A549 treated with AZD9567 at 1 μM for 4 hours (cell line): Measurements from ENCODE around the gene PTCRA. TPM values are rescaled to one million over a fixed set of nuclear protein-coding genes. Genes with fewer than 3 reads are reported as not detected.

Source experiments
- total RNA-seq: library from RNA; stranded (reverse); fragments of 200-300 nt; extraction: Qiagen RNA extraction; gene quantifications from 5 replicates; pipeline ENCODE4 v1.2.3, GENCODE V29; 2022; ENCODE audit not compliant: insufficient read depth

PTCRA gene, protein sequence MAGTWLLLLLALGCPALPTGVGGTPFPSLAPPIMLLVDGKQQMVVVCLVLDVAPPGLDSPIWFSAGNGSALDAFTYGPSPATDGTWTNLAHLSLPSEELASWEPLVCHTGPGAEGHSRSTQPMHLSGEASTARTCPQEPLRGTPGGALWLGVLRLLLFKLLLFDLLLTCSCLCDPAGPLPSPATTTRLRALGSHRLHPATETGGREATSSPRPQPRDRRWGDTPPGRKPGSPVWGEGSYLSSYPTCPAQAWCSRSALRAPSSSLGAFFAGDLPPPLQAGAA
- total RNA-seq, result not detected in 5 replicates

DNA sequence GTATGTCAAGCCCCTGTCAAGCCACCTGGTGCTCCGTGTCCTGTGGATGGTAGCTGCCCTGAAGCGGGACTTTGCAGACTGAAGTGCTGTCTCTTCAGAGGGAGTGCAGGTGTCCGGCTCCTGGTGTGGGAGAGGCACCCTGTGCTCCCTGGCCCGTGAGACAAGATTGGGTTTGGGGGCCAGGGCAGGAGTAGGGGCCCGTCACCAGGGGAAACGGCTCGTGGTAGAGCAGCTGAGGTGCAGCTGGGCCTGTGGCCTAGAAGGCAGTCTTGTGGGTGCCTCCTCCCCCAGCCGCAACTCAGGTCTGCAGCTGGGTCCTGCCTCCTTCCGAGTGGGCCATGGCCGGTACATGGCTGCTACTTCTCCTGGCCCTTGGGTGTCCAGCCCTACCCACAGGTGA is at the start of gene PTCRA:
TSS of gene PTCRA (plus strand) at position 322 of the 400 bp plus-strand sequence. CDS start at position 339, 17 bp downstream.

DNA sequence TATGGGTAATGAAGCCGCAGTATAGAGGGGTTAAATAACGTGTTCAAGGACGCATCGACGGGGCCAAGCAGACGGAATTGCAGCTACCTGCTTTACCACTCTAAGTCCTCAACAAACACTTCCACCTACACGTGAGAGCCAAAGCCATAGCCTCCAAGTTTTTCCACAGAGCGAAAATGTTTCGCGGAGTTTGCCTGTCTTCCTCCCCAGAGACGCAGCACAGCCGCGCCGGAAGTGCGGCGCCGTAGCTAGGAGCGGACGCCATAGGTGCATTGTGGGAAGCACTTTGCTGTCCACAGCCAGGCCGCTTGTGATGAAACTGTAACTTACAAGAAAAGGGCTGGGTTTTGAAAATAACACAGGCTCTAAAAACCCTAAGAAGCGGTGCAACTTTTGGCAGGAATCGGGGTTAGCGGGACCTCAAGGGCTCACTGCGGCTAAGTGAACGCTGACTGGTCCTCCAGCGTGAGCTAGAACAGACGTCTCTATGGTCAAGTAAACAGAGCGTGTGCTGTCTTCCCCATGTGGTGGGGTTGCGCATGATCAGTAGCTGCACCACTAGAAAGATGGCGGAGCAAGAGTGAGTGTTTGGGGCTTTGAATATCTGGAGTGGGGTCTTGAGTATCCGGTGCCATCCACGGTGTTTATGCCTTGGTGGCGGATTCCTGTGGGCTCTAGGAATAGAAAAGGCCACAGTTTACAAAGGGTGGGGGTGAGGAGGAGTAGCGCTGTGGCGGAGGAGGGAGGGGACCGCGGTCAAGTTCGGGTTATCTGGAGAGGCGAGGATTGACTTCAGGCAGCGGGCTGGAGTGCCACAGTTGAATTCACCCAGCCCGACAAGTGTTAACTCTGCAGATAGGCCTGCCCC is 36.2 kb upstream of the PTCRA start, which contains the start of gene RPL7L1:
TSS of gene RPL7L1 (plus strand) at position 245 of the 868 bp plus-strand sequence. CDS start at position 540, 295 bp downstream.

DNA sequence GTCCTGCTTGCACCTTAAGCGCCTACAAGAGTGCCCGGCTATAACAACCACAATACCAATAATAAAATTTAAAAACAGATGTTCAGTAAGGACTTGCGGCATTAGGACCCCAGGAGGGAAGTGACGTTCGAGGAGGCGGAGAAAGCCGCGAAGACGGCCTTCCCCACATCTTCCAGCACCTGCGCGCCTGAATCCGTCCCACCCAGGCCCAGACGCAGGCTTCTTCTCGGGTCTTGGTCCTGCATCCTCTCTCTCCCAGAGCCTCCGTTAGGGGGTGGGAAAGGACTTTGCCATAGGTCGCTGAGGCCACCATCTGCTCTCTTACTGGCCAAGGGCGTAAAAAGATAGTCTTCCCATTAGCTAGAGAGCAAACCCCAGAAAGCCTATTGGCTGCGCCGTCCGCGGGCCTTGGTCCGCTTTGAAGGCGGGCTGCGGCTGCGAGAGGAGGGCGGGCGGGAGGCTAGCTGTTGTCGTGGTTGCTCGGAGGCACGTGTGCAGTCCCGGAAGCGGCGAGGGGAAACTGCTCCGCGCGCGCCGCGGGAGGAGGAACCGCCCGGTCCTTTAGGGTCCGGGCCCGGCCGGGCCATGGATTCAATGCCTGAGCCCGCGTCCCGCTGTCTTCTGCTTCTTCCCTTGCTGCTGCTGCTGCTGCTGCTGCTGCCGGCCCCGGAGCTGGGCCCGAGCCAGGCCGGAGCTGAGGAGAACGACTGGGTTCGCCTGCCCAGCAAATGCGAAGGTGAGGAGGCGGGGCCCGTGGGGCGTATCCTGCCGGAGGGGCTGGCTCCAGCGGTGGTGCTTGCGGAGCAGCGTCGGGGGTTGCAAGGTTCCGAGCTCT is 13.3 kb downstream of the PTCRA start, which contains the start of gene CNPY3:
TSS of gene CNPY3 (plus strand) at position 495 of the 835 bp plus-strand sequence. CDS start at position 586, 91 bp downstream.

DNA sequence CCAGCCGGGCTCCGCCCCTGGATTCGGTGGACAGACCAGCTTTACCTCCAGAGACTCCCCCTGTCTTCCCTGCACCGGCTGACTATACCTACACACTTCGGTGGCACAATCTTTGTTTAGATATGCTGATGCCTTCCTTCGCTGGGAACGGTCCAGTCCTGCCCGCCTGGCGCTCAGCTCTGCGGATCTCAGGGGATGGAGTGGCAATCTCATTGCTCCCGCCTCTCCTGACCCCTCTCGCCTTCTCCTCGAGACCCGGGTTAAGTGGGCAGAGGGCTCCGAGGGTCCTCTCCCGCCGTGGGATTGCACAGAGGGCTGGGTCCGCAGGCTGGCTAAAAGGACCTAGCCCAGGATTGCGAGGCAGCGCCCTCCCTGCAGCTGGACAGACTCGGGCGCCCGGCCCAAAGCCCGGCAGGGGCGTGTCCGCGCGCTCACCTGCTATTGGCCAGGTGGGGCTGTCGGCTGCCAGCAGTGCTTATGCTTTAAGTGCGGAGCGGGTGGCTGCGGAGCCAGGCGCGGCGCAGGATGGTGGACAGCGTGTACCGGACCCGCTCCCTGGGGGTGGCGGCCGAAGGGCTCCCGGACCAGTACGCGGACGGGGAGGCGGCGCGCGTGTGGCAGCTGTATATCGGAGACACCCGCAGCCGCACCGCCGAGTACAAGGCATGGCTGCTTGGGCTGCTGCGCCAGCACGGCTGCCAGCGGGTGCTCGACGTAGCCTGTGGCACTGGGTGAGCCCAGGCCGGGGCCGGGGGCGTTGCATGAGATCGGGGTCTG is 44.6 kb downstream of the PTCRA start, which contains the start of gene GNMT:
TSS of gene GNMT (plus strand) at position 512 of the 777 bp plus-strand sequence. CDS start at position 526, 14 bp downstream.

Other genes with a start within 250 kb of the PTCRA start
- not detected in 5 replicates for gene PRPH2, start 193.5 kb upstream of the PTCRA start, total RNA-seq
- 16.5 to 18.4 TPM (median 17.0 TPM) in 5 replicates for gene TBCC, start 169.9 kb upstream of the PTCRA start, total RNA-seq
- gene BICRAL, start 134.0 kb upstream of the PTCRA start, total RNA-seq, result 2.1 to 3.4 TPM (median 2.6 TPM) in 5 replicates
- 63.2 to 88.2 TPM (median 65.6 TPM) in 5 replicates for gene RPL7L1, start 36.4 kb upstream of the PTCRA start, total RNA-seq
- 30.9 to 44.1 TPM (median 40.6 TPM) in 5 replicates for gene CNPY3, start 13.4 kb downstream of the PTCRA start, total RNA-seq
- gene GNMT, start 44.7 kb downstream of the PTCRA start, total RNA-seq, result 0.13 to 0.22 TPM (median 0.16 TPM) in 4 of 5 replicates, not detected in the other
- gene PEX6, start 63.1 kb downstream of the PTCRA start, total RNA-seq, result 6.8 to 9.0 TPM (median 8.8 TPM) in 5 replicates
- gene PPP2R5D, start 68.5 kb downstream of the PTCRA start, total RNA-seq, result 24.4 to 30.2 TPM (median 25.9 TPM) in 5 replicates
- 84.2 to 98.3 TPM (median 93.7 TPM) in 5 replicates for gene MEA1, start 97.9 kb downstream of the PTCRA start, total RNA-seq
- 26.1 to 33.2 TPM (median 28.5 TPM) in 5 replicates for gene KLHDC3, start 98.2 kb downstream of the PTCRA start, total RNA-seq
- 67.4 to 78.5 TPM (median 71.4 TPM) in 5 replicates for gene RRP36, start 105.6 kb downstream of the PTCRA start, total RNA-seq
- gene CUL7, start 137.8 kb downstream of the PTCRA start, total RNA-seq, result 5.6 to 8.5 TPM (median 7.8 TPM) in 5 replicates
- gene MRPL2, start 143.4 kb downstream of the PTCRA start, total RNA-seq, result 60.2 to 69.4 TPM (median 62.1 TPM) in 5 replicates
- 4.8 to 7.7 TPM (median 6.4 TPM) in 5 replicates for gene KLC4, start 143.6 kb downstream of the PTCRA start, total RNA-seq
- 4.4 to 12.7 TPM (median 5.0 TPM) in 5 replicates for gene PTK7, start 160.3 kb downstream of the PTCRA start, total RNA-seq